B cell (primary cell): Measurements from ENCODE around the gene SETBP1.

Experiments used
- CTCF ChIP-seq: fragments of 200-600 bp; IDR thresholded peaks from one replicate; pipeline ENCODE4 v1.8.0; 2022; ENCODE audit warnings: antibody characterized with exemption, mild to moderate bottlenecking
- EZH2 ChIP-seq: IDR thresholded peaks from 2 replicates; pipeline ENCODE4 v1.6.1; 2012; ENCODE audit warnings: borderline replicate concordance, low read depth, mild to moderate bottlenecking, moderate library complexity, low read length; ENCODE audit not compliant: insufficient read depth, poor library complexity, severe bottlenecking

- TF ChIP-seq CTCF = no peak
- no peak for TF ChIP-seq EZH2
Measured at GRCh38 chr18:44836263-44836662, 155.6 kb downstream of the SETBP1 start.
